GM04504 (cell line): ENCODE data around the gene JPT1.

Source experiments
- DNase-seq: peaks from one replicate; pipeline ENCODE4 v3.0.0-alpha.2; 2012; ENCODE audit warnings: low read depth

The JPT1 gene

DNA sequence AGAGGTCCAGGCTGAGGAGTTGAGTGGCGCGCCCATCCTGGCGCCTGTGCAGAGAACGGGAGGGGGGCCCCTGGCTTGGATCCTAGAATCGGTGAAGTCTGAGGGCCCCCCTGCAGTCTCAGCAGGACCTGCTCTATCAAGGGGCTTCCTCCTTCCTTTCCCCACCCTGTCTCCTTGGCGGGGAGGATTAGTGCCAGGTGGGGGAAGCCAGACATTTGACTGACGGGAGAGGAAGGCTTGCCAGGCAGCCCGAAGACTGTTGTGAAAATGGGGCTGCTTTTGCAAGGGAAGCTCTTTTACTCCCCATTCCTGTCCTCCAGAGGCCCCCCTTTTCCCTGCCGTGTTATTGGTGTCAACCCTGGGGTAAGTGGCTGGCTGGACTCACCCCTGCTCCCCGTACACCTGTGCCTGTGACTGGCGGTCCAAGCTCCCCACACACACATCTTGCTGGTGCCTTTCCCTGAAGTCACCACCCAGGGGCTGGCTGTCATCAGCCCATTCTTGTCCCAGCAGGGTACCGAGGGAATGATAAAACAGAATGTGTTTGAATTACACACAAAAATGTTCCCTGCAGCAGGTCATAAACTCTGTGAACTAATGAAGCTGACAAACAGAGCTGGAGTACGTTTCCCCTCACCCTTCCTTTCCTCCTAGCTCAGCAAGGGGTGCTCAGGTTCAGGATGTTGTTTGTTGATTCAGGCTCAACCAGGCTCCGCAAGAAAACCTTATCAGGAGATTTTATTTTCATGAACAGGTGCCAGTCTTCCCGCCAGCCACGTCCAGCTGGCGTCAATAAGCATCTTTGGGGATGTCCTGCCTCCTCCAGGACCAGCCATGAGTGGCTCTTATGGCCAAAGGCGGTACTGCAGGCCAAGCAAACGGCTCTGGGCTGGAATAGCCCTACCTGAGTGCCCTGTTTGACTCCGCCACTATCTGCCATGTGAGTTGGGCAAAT is 48.9 kb downstream of the JPT1 start:
- no peak for DNase-seq

- DNase-seq = no peak
These were observed 50.4 kb downstream of the JPT1 start for GRCh38 chr17:75103601-75104554.

DNA sequence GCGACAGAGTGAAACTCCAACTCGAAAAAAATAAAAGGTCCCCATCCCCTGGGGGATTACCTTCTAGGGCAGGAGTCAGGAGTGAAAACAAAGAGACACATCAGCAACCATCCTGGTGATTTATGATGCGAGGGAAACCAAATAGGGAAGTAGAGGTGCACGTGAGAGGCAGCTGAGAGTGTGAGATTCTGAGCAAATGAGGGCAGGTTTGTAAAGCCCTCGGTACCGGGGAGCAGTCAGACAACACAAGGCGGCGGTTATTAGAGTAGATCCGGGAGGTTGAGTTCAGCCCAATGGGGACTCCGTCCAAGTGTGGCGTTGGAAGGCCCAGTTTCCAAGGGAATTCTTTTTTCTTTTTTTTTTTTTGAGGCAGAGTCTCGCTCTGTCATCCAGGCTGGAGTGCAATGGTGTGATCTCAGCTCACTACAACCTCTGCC is 51.9 kb downstream of the JPT1 start:
- DNase-seq = no peak

DNA sequence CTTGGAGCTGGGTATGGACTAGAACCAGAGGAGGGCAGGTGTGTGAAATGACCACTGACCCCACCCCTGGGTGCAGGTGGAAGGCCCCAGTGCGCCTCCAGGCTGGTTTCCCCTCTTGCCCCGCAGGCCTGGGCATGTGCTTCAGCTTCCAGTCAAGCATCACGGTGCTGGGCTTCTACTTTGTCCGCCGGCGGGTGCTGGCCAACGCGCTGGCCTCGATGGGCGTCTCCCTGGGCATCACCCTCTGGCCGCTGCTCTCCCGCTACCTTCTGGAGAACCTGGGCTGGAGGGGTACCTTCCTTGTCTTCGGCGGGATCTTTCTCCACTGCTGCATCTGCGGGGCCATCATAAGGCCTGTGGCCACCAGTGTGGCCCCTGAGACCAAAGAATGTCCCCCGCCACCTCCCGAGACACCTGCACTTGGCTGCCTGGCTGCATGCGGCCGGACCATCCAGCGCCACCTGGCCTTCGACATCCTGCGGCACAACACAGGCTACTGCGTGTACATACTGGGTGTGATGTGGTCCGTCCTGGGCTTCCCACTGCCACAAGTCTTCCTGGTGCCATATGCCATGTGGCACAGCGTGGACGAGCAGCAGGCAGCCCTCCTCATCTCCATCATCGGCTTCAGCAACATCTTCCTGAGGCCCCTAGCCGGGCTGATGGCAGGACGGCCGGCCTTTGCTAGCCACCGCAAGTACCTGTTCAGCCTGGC is 54.3 kb downstream of the JPT1 start:
- DNase-seq = no peak

GRCh38 chr17:75098861-75099260 is 55.5 kb downstream of the JPT1 start:
- no peak for DNase-seq

DNA sequence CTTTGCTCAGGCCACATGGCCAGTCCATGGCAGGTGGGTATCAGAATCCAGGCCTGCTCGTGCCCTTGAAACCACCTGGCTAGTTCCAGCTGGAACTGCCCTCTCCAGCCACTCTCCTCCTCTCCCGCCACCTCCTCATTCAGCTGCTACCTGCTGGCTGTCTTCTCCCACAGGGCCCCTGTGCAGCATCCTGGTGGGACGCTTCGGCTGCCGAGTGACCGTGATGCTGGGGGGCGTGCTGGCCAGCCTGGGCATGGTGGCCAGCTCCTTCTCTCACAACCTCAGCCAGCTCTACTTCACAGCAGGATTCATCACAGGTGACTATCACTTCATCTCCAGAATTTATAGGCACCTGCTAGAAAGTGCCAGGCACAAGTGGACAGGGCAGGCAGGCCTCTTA is 56.4 kb downstream of the JPT1 start:
- no peak for DNase-seq

DNA sequence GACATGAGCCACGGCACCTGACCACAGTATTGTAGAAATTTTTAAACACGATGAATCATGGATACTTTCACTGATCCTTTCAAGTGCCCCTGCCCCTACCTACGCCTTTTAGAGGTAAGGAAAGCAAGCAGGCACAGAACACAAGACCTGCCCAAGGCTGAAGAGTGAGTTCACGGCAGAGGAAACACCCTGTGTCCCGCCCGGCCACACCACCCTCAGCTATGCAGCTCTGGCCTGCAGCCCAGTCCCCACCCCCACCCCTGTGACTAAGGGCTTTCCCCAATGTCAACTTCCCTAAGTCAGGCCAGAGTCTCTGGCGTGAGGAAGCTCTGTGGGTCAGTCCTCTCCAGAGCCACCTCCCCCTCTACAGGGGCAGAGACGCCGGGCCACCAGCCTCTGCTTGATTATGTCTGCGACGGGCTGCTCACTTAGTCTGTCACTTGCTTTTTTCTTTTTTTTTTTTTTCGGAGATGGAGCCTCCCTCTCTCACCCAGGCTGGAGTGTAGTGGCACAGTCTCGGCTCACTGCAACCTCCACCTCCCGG is 58.2 kb downstream of the JPT1 start:
- DNase-seq = peak; percentile 39

DNA sequence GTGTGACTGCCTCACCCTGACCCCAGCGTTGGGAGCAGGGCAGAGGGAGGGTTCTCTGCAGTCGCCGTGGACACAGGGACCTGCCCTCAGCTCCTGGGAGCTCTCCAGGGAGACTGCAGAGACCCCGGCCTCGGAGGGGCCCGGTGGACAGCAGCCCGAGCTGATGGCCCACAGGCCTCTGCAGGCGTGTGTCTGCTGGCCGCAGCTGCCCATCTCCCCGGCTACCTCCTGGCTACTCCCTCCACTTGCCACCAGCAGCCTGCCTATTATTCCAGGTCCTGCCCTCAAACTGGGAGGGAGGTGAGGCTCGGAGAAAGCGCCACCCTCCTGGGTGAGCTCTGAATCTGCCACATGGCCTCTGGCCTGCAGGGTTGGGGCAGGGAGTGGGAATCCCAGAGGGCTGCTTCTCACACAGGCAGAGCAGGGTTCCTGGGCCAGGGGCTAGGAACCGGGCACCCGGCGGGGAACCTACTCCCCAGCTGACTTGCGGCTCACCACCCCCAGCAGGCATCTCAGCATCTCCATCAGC is 59.4 kb downstream of the JPT1 start:
- no peak for DNase-seq

DNA sequence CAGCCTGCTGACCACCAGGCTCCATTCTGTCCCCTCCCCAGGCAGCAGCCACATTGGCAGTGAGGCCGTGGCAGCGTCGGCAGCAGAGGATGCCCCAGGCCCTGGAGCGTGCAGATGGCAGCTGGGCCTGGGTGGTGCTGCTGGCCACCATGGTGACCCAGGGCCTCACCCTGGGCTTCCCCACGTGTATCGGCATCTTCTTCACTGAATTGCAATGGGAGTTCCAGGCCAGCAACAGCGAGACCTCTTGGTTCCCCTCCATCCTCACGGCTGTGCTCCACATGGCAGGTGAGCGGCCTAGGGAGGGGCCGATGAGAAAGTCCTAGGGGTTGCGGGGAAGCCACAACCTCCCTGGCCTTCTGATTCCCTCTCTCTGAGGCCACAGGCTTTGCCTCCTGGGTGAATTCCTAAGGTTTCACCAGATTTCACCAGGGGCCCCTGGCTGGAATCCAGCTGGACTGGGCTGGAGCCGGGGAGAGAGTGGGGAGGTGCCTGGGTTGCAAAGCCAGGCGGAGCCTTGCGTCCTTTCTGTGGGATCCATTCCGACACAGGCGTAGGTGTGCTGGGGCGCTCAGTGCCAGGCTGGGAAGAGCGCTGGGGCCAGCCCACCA is 60.7 kb downstream of the JPT1 start:
- no peak for DNase-seq

DNA sequence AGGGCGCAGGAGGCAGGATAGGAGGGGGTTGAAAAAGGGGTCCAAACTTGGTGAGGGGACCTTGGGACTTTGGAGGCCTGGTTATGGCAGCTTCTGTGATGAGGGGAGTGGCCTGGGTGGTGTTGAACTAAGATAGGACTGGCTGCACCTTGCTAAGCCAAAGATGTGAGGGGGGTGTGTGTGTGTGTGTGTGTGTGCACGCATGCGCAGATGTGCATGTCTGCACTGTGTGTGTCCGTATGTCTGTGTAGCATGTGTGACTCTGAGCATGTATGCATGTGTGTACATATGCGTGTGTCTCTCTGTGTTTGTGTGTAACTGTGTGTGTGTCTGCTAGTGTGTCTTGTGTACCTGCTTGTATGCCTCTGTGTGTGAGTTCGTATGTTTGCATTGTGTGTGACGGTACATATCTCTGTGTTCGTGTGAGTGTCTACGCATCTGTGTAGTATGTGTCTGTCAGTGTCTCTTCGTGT is 62.4 kb downstream of the JPT1 start:
- DNase-seq = no peak

- no peak for DNase-seq
These were observed 63.1 kb downstream of the JPT1 start for GRCh38 chr17:75090871-75091854.

DNA sequence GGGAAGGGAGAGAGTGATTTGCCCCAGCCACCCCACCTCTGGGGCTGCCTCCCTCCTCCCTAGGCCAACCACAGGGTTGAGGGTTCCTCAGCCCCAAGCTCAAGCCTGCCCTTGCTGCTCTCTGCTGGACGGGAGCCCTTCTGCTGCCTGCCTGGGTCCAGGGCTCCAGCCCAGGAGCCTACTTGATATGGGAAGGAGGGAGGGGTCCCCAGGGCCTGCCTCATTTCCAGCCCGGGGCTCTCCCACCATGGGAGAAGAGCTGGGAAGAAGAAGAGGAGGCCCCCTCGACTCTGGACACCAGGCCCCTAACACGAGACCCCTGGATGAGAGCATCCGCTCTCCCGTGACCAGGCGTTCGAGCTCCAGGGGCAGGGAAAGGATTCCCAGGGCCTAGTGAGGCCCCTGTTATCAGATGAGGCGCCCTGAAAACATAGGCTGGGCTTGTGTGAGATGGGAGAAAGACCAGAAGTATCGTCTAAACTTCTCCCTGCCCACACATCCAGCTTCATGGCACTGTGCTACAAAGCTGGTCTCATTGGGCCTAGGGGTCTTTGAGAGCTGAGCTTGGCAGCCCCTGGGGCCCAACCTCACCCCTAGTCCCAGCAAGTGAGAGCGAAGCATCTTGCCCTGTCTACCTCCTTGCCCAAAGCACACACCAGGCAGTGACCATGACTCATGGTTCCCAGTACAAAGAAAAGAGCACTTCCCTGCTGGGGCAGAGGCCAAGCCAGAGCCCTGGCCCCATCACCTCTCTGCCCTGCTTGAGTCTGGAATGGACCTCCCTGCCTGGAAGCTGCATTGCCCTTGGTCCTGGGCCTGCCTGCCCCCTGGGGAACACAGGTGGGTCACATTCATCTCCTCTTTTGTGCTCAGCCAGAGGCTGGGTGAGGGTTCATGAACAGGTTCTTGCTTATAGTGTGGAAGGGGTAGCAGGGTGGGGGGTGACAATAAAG is 65.6 kb downstream of the JPT1 start:
- DNase-seq = no peak

- peak; percentile 82 for DNase-seq
These were observed 66.5 kb downstream of the JPT1 start, which contains the start of gene SLC16A5 for GRCh38 chr17:75087558-75088453. SLC16A5 (plus strand) TSS chr17:75087954; CDS start chr17:75093637, 5,683 bp downstream.

GRCh38 chr17:75087182-75087557 is 67.1 kb downstream of the JPT1 start:
- DNase-seq = no peak

DNA sequence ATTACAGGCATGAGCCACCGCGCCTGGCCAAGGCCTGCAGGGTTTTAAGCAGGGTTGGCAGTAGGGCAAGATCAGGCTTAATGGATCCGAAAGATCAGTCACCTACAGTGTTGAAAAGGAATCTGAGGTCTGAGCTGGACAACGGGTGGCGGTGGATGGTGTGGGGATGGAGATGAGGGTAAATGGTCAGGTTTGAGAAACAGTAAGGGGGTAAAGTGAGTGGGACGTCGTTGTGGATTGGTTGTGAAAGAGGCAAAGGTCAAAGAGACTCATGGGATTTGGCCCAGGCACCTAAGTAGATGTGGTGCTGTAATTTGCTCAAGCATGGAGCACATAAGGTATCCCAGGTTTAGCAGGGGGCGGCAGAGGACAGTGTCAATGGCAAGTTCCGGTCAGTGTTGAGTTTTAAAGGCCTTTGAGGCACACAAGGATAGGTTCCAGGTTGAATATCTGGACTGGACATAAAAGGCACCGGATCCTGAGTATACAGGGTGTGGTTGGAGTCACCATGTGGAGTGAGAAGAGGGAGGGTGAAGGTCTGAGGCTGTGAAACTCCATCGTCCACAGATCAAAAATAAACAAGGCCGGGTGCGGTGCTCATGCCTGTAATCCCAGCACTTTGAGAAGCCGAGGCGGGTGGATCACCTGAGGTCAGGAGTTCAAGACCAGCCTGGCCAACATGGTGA is 67.7 kb downstream of the JPT1 start:
- no peak for DNase-seq
